Spleen (tissue), 11 donors: ENCODE results near the gene HPGDS. TPM values are rescaled to one million over a fixed set of nuclear protein-coding genes. Genes with fewer than 3 reads are reported as not detected.

Source experiments
- DNase-seq: peaks from one replicate; pipeline ENCODE4 v3.0.0-alpha.2; 2020
- H3K27ac ChIP-seq, 8 donors: fragments of 200-600 bp; sonication (generic) in 7 of 8; 1 replicate in 4 of 8; 2 replicates in 4 of 8; pipeline versions ENCODE4 v1.5.0 to v1.8.0; 2016 to 2021; ENCODE audit warnings: inconsistent platforms in 4 of 8, mild to moderate bottlenecking in 4 of 8, moderate library complexity in 1 of 8
- H3K27me3 ChIP-seq, 7 donors: fragments of 200-600 bp; sonication (generic) in 6 of 7; replicated peaks in 1 of 7; 1 replicate in 4 of 7; 2 replicates in 3 of 7; pipeline versions ENCODE4 v1.5.0 to v1.8.0; 2016 to 2021; ENCODE audit warnings: inconsistent platforms in 3 of 7, mild to moderate bottlenecking in 1 of 7
- H3K36me3 ChIP-seq, 6 donors: fragments of 200-600 bp; sonication (generic) in 5 of 6; 1 replicate in 4 of 6; 2 replicates in 2 of 6; pipeline versions ENCODE4 v1.5.0 to v1.8.0; 2016 to 2021; ENCODE audit warnings: inconsistent platforms in 2 of 6
- H3K4me1 ChIP-seq, 6 donors: fragments of 200-600 bp; sonication (generic) in 5 of 6; 1 replicate in 3 of 6; 2 replicates in 3 of 6; pipeline versions ENCODE4 v1.5.0 to v1.8.0; 2016 to 2021; ENCODE audit warnings: inconsistent platforms in 3 of 6
- H3K4me3 ChIP-seq, 8 donors: fragments of 200-600 bp; sonication (generic) in 7 of 8; 1 replicate in 4 of 8; 2 replicates in 4 of 8; pipeline versions ENCODE4 v1.5.0 to v1.8.0; 2016 to 2021; ENCODE audit warnings: inconsistent platforms in 4 of 8, mild to moderate bottlenecking in 4 of 8, moderate library complexity in 2 of 8
- H3K9me3 ChIP-seq, 8 donors: fragments of 200-600 bp; sonication (generic) in 7 of 8; 1 replicate in 4 of 8; 2 replicates in 4 of 8; pipeline versions ENCODE4 v1.5.0 to v1.8.0; 2016 to 2021; ENCODE audit warnings: inconsistent platforms in 4 of 8
- POLR2A ChIP-seq, 3 donors: fragments of 450-650 bp; IDR thresholded peaks; one replicate each; pipeline ENCODE4 v1.5.1; 2017; ENCODE audit warnings: antibody characterized with exemption in 3 of 3, mild to moderate bottlenecking in 1 of 3
- POLR2AphosphoS5 ChIP-seq, 3 donors: sonication (generic); formaldehyde crosslinking; IDR thresholded peaks; one replicate each; pipeline ENCODE4 v1.5.1; 2017; ENCODE audit warnings: antibody characterized with exemption in 3 of 3
- WGBS, 5 donors: extraction: QIAGEN DNeasy Blood & Tissue Kit in 3 of 5; methylation state at CpG; one replicate each; pipeline versions ENCODE4 v1.1.5 to v1.1.7; 2013 to 2018; 5-methylcytosine and 5-hydroxymethylcytosine counted together
- intact Hi-C: fragments of 100-400 bp; cut with DNase I; formaldehyde crosslinking; loops from one replicate; pipeline ENCODE4 v1.15.0; 2023; ENCODE audit warnings: low total_unique reads
- polyA plus RNA-seq, 3 donors: library from polyadenylated mRNA; stranded (reverse); fragments of 200-250 nt; gene quantifications; one replicate each; pipeline ENCODE4 v1.2.1, GENCODE V29; 2013
- total RNA-seq, 7 donors: library from RNA; depleted of rRNA in 3 of 7; stranded (reverse); fragments of >200 nt in 3 of 7; fragmentation: NEBNext Ultra II Directional in 4 of 7; extraction: Animal tissue kit (Norgen Biotek cat#: 25700) in 4 of 7; gene quantifications; one replicate each; pipeline versions ENCODE4 v1.1.0 to v1.2.1, GENCODE V29; 2016 to 2021
- TF ChIP-seq, protein P1 (sequence below), 11 experiments: fragments of 200-600 bp in 7 of 11; fragments of 450-650 bp in 4 of 11; sonication (generic) in 4 of 11; IDR thresholded peaks in 8 of 11; conservative IDR thresholded peaks in 3 of 11; 1 replicate in 7 of 11; 2 replicates in 4 of 11; pipeline versions ENCODE4 v1.4.0 to v1.8.0; 2016 to 2021; ENCODE audit warnings: antibody characterized with exemption in 11 of 11, inconsistent platforms in 4 of 11, mild to moderate bottlenecking in 1 of 11
- donor health status: healthy with polysubstance abuse.
- donor health status: DM: no; HTN: no; CAD: no; lungs with moderate emphysema.
- donor health status: DM: no; HTN: no; CAD: no.
- donor health status: Bipolar disorder and iron deficiency.
- donor health status: healthy.
- donor health status: DM: no; HTN: no; CAD: no.
- donor health status: DM: yes; HTN: yes; CAD: no.

HPGDS gene
- total and polyA plus RNA-seq, 10 donors: 0.04 to 2.2 (median 0.42) TPM; not detected in 4

DNA sequence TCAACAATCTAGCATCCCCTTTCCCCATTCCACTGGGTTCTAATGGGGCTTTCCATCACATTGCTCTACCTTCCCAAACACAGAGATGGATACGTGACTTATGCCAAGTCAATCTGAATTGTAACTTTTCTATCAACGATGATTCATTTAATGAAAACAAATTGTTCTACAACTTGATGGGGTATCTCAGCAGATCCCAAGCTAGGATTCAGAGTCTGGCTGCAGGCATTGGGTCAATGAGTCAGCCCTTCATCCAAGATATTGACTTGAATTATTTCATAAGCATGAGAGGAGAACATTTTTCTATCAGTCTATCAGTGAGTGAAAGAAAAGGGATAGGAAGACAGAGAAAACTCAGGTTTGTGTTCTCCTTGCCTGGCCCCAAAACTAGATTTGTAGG, 15.0 kb upstream of the HPGDS start:
- DNase-seq: no peak
- no peak overlapping the region for H3K4me3 ChIP-seq
- 92 to 100% (median 94%) methylated on average over 2 of the region's 2 CpGs for WGBS, 5 donors
- H3K4me1 ChIP-seq: no peaks in the 10 kb centered on the region
- no peak overlapping the region for H3K27ac ChIP-seq
- no peaks in the 10 kb centered on the region for H3K9me3 ChIP-seq
- intact Hi-C loops: no loop called here
- no peaks in the 10 kb centered on the region for H3K27me3 ChIP-seq
- TF ChIP-seq POLR2AphosphoS5 (IDR thresholded peaks at IDR 0.05): no peak
- TF ChIP-seq, protein P1, sequence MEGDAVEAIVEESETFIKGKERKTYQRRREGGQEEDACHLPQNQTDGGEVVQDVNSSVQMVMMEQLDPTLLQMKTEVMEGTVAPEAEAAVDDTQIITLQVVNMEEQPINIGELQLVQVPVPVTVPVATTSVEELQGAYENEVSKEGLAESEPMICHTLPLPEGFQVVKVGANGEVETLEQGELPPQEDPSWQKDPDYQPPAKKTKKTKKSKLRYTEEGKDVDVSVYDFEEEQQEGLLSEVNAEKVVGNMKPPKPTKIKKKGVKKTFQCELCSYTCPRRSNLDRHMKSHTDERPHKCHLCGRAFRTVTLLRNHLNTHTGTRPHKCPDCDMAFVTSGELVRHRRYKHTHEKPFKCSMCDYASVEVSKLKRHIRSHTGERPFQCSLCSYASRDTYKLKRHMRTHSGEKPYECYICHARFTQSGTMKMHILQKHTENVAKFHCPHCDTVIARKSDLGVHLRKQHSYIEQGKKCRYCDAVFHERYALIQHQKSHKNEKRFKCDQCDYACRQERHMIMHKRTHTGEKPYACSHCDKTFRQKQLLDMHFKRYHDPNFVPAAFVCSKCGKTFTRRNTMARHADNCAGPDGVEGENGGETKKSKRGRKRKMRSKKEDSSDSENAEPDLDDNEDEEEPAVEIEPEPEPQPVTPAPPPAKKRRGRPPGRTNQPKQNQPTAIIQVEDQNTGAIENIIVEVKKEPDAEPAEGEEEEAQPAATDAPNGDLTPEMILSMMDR (IDR thresholded peaks at IDR 0.05 in 8 of 11, conservative IDR thresholded peaks at IDR 0.05 in 3 of 11): no peak
- no peak for TF ChIP-seq POLR2A (IDR thresholded peaks at IDR 0.05)
- no peaks in the 10 kb centered on the region for H3K36me3 ChIP-seq

GRCh38 chr4:94356444-94356843, 13.8 kb upstream of the HPGDS start:
- Histone ChIP-seq H3K36me3 (no peaks in the 10 kb centered on the region), H3K27ac (no peak overlapping the region), H3K4me1 (peaks cover 0 to 9% (median 0%) of the 10 kb centered on the region in 6 donors), H3K4me3 (no peak overlapping the region), H3K9me3 (no peaks in the 10 kb centered on the region), H3K27me3 (peaks cover 0 to 5% (median 0%) of the 10 kb centered on the region in 7 donors)
- intact Hi-C loops: no loop called here
- no peak for DNase-seq
- TF ChIP-seq POLR2AphosphoS5 (IDR thresholded peaks at IDR 0.05) (no peak), POLR2A (IDR thresholded peaks at IDR 0.05) (no peak)
- TF ChIP-seq, protein P1 (IDR thresholded peaks at IDR 0.05 in 8 of 11, conservative IDR thresholded peaks at IDR 0.05 in 3 of 11): no peak
- WGBS, 5 donors: 75 to 86% (median 82%) methylated on average over 2 of the region's 2 CpGs

DNA sequence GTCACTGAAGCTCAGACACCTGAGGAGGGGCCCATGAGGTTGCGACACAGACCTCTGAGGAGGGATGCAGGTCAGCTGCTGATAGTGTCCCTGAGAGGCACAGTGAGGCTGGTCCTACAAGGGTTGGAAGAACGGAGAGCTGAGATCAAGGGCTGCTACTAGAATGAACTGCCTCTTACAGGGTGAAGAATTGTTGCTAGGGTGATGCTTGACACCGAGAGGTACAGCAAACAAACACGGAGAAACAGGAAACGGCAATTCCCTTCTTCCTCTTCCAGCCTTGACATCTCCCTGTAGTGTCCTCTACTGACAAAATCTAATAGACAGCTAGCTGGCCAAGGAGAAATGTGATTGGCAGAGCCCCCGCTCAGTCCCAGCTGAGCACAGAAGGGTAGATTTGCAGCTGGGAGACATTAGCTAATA, 11.8 kb upstream of the HPGDS start:
- Histone ChIP-seq H3K27ac (no peak overlapping the region), H3K4me1 (peaks cover 0 to 9% (median 0%) of the 10 kb centered on the region in 6 donors), H3K4me3 (no peak overlapping the region), H3K36me3 (no peaks in the 10 kb centered on the region), H3K27me3 (peaks cover 0 to 16% (median 0%) of the 10 kb centered on the region in 7 donors), H3K9me3 (no peaks in the 10 kb centered on the region)
- 62 to 81% (median 69%) methylated on average over 6 of the region's 6 CpGs for WGBS, 5 donors
- no peak for DNase-seq
- intact Hi-C loops: no loop called here
- TF ChIP-seq POLR2A (IDR thresholded peaks at IDR 0.05): no peak
- TF ChIP-seq, protein P1 (IDR thresholded peaks at IDR 0.05 in 8 of 11, conservative IDR thresholded peaks at IDR 0.05 in 3 of 11): no peak
- TF ChIP-seq POLR2AphosphoS5 (IDR thresholded peaks at IDR 0.05): no peak

GRCh38 chr4:94352996-94353395, 10.4 kb upstream of the HPGDS start:
- peaks cover 0 to 16% (median 0%) of the 10 kb centered on the region in 7 donors for H3K27me3 ChIP-seq
- H3K27ac ChIP-seq: no peak overlapping the region
- H3K4me3 ChIP-seq: no peak overlapping the region
- DNase-seq: no peak
- 96 to 100% (median 99%) methylated on average over 2 of the region's 2 CpGs for WGBS, 5 donors
- intact Hi-C loops: no loop called here
- TF ChIP-seq, protein P1 (IDR thresholded peaks at IDR 0.05 in 8 of 11, conservative IDR thresholded peaks at IDR 0.05 in 3 of 11): no peak
- TF ChIP-seq POLR2AphosphoS5 (IDR thresholded peaks at IDR 0.05) (no peak), POLR2A (IDR thresholded peaks at IDR 0.05) (no peak)
- peaks cover 0 to 9% (median 0%) of the 10 kb centered on the region in 6 donors for H3K4me1 ChIP-seq
- H3K9me3 ChIP-seq: no peaks in the 10 kb centered on the region
- H3K36me3 ChIP-seq: no peaks in the 10 kb centered on the region
